Fibroblast of lung (primary cell): Measurements from ENCODE around the gene MAPKAPK2. TPM values are rescaled to one million over a fixed set of nuclear protein-coding genes. Genes with fewer than 3 reads are reported as not detected.

Source experiments
- DNase-seq, 2 donors: peaks; one replicate each; pipeline versions ENCODE4 v3.0.0 to v3.0.0-alpha.2; 2010; ENCODE audit warnings: low read depth in 2 of 2
- H2AFZ ChIP-seq: 2 replicates; pipeline ENCODE4 v1.5.1; 2012; ENCODE audit warnings: low read length, control low read depth, inconsistent platforms
- H3K27ac ChIP-seq: 2 replicates; pipeline ENCODE4 v1.5.1; 2011; ENCODE audit warnings: low read length, control low read depth; ENCODE audit not compliant: insufficient read depth
- H3K27me3 ChIP-seq: 2 replicates; pipeline ENCODE4 v1.5.1; 2011; ENCODE audit warnings: mild to moderate bottlenecking, low read length; ENCODE audit not compliant: control insufficient read depth, insufficient read depth
- H3K36me3 ChIP-seq: 2 replicates; pipeline ENCODE4 v1.5.1; 2011; ENCODE audit warnings: low read length; ENCODE audit not compliant: control insufficient read depth, insufficient read depth
- H3K4me1 ChIP-seq: 2 replicates; pipeline ENCODE4 v1.5.1; 2011; ENCODE audit warnings: low read length; ENCODE audit not compliant: control insufficient read depth, insufficient read depth; ENCODE audit errors: extremely low read depth
- H3K4me2 ChIP-seq: 2 replicates; pipeline ENCODE4 v1.5.1; 2011; ENCODE audit warnings: low read length, control low read depth; ENCODE audit not compliant: insufficient read depth; ENCODE audit errors: extremely low read depth
- H3K4me3 ChIP-seq, 4 experiments: fragments of 200-600 bp in 1 of 4; sonication (generic) in 1 of 4; replicated peaks in 1 of 4; 2 replicates each; pipeline ENCODE4 v1.5.1; 2011 to 2016; ENCODE audit warnings: low read length in 4 of 4, low read depth in 3 of 4, mild to moderate bottlenecking in 3 of 4, control low read depth in 2 of 4, inconsistent platforms in 1 of 4, mixed read lengths in 1 of 4; ENCODE audit not compliant: insufficient read depth in 1 of 4; ENCODE audit errors: control extremely low read depth in 1 of 4
- H3K79me2 ChIP-seq: 2 replicates; pipeline ENCODE4 v1.5.1; 2012; ENCODE audit warnings: mild to moderate bottlenecking, low read length, inconsistent platforms; ENCODE audit not compliant: control insufficient read depth, insufficient read depth
- H3K9ac ChIP-seq: 2 replicates; pipeline ENCODE4 v1.5.1; 2011; ENCODE audit warnings: mild to moderate bottlenecking, low read length, control low read depth; ENCODE audit not compliant: insufficient read depth
- H3K9me3 ChIP-seq: 2 replicates; pipeline ENCODE4 v1.5.1; 2012; ENCODE audit warnings: low read depth, low read length; ENCODE audit not compliant: control insufficient read depth, insufficient read depth
- H4K20me1 ChIP-seq: 2 replicates; pipeline ENCODE4 v1.5.1; 2011; ENCODE audit warnings: low read length; ENCODE audit not compliant: control insufficient read depth, insufficient read depth; ENCODE audit errors: extremely low read depth
- CTCF ChIP-seq, 2 donors: IDR thresholded peaks in 1 of 2; conservative IDR thresholded peaks in 1 of 2; 1 replicate in 1 of 2; 2 replicates in 1 of 2; pipeline ENCODE4 v1.5.1; 2011 to 2012; ENCODE audit warnings: low read length in 2 of 2, control low read depth in 1 of 2, inconsistent platforms in 1 of 2, low read depth in 1 of 2, mild to moderate bottlenecking in 1 of 2
- EZH2 ChIP-seq: IDR thresholded peaks from 2 replicates; pipeline ENCODE4 v1.5.1; 2012; ENCODE audit warnings: low read length, control low read depth, mild to moderate bottlenecking; ENCODE audit errors: missing control alignments
- polyA plus RNA-seq, 2 donors: library from polyadenylated mRNA; depleted of rRNA in 1 of 2; stranded (reverse) in 1 of 2; unstranded in 1 of 2; fragments of >200 nt; gene quantifications; 2 replicates each; pipeline ENCODE4 v1.2.1, GENCODE V29; 2011 to 2012; ENCODE audit warnings: missing spikeins in 1 of 2
- total RNA-seq: library from RNA; depleted of rRNA; stranded (reverse); fragments of >200 nt; gene quantifications from 2 replicates; pipeline ENCODE4 v1.2.1, GENCODE V29; 2014

MAPKAPK2 gene
- total and polyA plus RNA-seq, 2 donors (not counting 1 experiment from before 2014, with no cell fraction given) = 51.9 to 85.7 TPM

GRCh38 chr1:206752481-206752880, 67.8 kb downstream of the MAPKAPK2 start:
- H3K4me3 ChIP-seq = no peak overlapping the region
- H3K27me3 ChIP-seq = no peaks in the 10 kb centered on the region
- TF ChIP-seq CTCF (conservative IDR thresholded peaks at IDR 0.05 in 1 of 2, IDR thresholded peaks at IDR 0.05 in 1 of 2; ENCODE audit: low read depth in 1 of 2, low read length in 2 of 2) (no peak), EZH2 (no peak)
- no peak overlapping the region for H2AFZ ChIP-seq
- no peak overlapping the region for H3K9ac ChIP-seq
- no peak overlapping the region for H3K27ac ChIP-seq
- H3K4me1 ChIP-seq = no peaks in the 10 kb centered on the region
- no peaks in the 10 kb centered on the region for H3K36me3 ChIP-seq
- H3K79me2 ChIP-seq = no peaks in the 10 kb centered on the region
- no peaks in the 10 kb centered on the region for H4K20me1 ChIP-seq
- no peak overlapping the region for H3K4me2 ChIP-seq
- no peaks in the 10 kb centered on the region for H3K9me3 ChIP-seq
- no peak for DNase-seq

DNA sequence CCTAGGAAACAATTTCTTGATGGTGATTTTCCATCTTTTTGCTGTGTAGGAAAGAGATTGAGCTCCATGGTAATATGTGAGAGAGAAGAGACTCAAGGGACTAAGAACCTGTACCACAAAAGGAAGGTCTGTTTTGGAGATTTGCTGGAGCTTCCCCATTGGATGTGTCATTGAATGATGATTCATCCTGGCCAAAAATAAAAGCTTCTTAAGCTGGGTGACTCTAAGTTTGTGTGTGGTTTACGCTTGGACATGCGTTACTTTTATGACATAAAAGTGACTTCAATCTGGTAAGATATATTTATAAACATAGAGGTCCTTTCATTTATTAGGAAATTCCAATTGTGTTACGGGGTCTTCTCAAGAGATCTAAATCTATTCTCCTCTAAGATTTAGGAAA, 68.4 kb downstream of the MAPKAPK2 start:
- H3K79me2 ChIP-seq = no peaks in the 10 kb centered on the region
- H3K27ac ChIP-seq = no peak overlapping the region
- no peaks in the 10 kb centered on the region for H3K9me3 ChIP-seq
- no peaks in the 10 kb centered on the region for H4K20me1 ChIP-seq
- H2AFZ ChIP-seq = no peak overlapping the region
- H3K4me1 ChIP-seq = no peaks in the 10 kb centered on the region
- no peak overlapping the region for H3K9ac ChIP-seq
- DNase-seq = peak in 1 of 2 donors; percentile 74
- TF ChIP-seq CTCF (conservative IDR thresholded peaks at IDR 0.05 in 1 of 2, IDR thresholded peaks at IDR 0.05 in 1 of 2; ENCODE audit: low read depth in 1 of 2, low read length in 2 of 2) (no peak), EZH2 (no peak)
- no peaks in the 10 kb centered on the region for H3K27me3 ChIP-seq
- H3K36me3 ChIP-seq = no peaks in the 10 kb centered on the region
- H3K4me3 ChIP-seq = no peak overlapping the region
- no peak overlapping the region for H3K4me2 ChIP-seq

- Histone ChIP-seq H3K4me2 (no peak overlapping the region), H3K4me1 (no peaks in the 10 kb centered on the region), H3K9me3 (no peaks in the 10 kb centered on the region), H3K36me3 (no peaks in the 10 kb centered on the region), H3K27me3 (no peaks in the 10 kb centered on the region), H2AFZ (no peak overlapping the region), H4K20me1 (no peaks in the 10 kb centered on the region), H3K4me3 (no peak overlapping the region), H3K79me2 (no peaks in the 10 kb centered on the region), H3K9ac (no peak overlapping the region), H3K27ac (no peak overlapping the region)
- no peak for TF ChIP-seq CTCF (conservative IDR thresholded peaks at IDR 0.05 in 1 of 2, IDR thresholded peaks at IDR 0.05 in 1 of 2; ENCODE audit: low read depth in 1 of 2, low read length in 2 of 2)
- TF ChIP-seq EZH2 = no peak
- peak in 1 of 2 donors; percentile 77 for DNase-seq
Measured at GRCh38 chr1:206754011-206754410, 69.3 kb downstream of the MAPKAPK2 start.
